GM19463 (cell line): Measurements from ENCODE around the gene STOML3.
"Not testable (repeated sequence)": the region's sequence is repeated elsewhere in the genome, so short reads cannot be mapped to it uniquely, and the experiment has no call there.

Experiments used
- ATAC-seq: cut with Tn5 transposase; IDR thresholded peaks from one replicate; pipeline ENCODE4 v1.9.1; 2021; ENCODE audit warnings: mild to moderate bottlenecking, moderate library complexity; ENCODE audit not compliant: unreplicated experiment

Gene STOML3

GRCh38 chr13:38990693-38991092 is at the start of gene STOML3:
Gene STOML3 (minus strand): TSS chr13:38990831. CDS start chr13:38990721, 110 bp downstream.
- ATAC-seq, result no peak

DNA sequence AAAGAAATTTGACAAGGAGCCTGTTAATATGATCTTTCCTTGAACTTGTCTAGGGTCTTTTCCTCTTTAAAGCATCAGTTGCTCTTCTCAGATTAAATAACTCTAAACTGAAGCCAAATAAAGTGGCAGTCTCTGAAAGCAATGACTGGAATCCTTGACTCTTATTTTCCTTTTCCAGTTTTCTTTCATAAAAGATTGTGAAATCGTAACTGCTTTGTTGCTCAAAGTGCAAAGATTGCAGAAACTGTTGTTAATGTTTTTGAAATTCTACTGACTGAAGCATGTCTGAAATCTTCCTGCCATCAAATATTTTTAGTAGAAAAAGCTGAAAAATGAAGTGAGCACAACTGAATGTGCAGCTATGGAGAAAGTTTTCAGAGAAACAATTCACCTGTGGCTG is 49.6 kb upstream of the STOML3 start:
- no peak for ATAC-seq

- no peak for ATAC-seq
Measured at GRCh38 chr13:39039041-39039440, 48.4 kb upstream of the STOML3 start.

DNA sequence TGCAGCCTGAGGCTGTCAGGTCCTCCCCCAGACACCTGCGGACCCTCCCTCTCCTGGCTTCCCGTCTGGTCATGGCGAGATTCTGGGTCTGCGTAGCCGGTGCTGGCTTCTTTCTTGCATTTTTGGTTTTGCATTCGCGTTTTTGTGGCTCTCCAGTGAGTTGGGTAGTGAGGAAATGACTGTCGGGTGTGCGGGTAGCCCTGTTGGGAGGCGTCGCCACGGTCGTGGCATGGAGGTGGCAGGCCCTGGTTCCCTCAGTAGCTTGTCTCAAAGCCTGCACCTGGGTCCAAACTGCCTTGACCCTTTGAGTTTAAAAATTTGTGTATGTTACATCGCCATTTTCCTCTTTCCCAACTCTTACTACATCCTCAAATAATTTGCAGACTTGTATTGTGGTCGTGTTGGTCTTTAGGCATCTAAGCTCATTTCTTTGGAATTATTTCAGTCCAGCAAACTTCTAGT is 48.0 kb upstream of the STOML3 start:
- peak; percentile 32 for ATAC-seq

GRCh38 chr13:39037880-39038568 is 47.4 kb upstream of the STOML3 start, which contains the start of the genes NHLRC3 and PROSER1:
Gene NHLRC3 (plus strand): TSS chr13:39038456. CDS start chr13:39038640, 184 bp downstream.
Gene PROSER1 (minus strand): TSS chr13:39038089. CDS start chr13:39037242, 847 bp downstream.
- peak; percentile 66 for ATAC-seq

DNA sequence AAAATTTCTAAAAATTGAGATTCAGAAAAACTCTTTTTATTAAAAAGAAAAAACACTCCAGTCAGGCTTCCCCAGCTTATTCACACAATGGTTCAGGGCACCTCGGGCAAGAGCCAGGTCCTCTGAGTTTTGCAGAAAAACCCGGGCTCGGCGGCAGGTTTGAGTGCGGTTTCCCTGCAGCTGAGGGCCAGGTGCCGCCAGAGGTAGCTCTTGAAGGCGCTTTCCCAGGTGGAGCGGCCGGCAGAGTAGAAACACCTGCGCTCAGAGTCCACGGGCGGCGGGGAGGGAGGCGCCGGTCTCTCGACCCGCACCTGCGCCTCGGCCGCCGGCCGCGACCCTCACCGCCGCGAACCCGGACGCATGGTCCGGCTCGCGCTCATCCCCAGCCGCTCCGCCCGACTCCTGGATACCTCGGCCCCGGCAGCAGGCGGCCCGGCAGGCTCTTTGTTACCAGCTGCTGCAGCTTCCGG is 46.8 kb upstream of the STOML3 start:
- peak; percentile 23 for ATAC-seq

DNA sequence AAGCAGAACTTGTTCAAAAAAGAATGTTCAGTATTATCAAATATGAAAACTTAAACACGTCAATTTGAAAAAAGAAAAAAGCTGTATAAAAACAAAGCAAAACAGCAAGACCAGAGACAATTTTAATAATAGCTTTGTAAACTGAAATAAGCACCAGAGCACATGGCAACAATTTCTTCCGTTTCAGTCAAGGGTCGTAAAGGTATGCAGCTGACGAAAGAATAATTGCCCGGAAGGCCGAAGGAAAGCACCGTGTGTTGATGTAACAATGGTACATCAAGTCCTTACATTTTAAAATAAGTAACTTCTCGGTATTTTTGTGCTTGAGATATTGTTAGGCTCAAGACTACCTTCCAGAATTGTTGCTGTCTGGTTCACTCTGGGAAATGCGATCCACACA is 45.6 kb upstream of the STOML3 start:
- ATAC-seq, result no peak

DNA sequence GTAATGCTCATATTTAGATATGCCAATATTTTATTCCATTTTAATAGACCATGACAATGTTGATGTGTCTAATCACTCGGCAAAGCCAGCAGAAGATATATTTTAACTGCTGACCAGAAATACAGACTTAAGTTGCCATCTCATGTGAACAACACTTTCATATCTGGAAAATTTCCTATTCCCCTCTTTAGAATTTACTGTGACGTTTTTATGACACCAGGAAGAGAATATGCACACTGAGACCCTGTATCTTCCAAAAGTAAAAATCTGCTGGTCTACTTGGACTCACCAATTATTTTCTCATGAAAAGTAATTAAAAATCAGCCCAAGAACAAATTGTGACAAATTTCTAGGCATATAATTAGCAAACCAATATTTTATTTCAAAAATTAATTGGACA is 45.2 kb upstream of the STOML3 start:
- no peak for ATAC-seq

- ATAC-seq, result no peak
Measured at GRCh38 chr13:39035204-39035603, 44.6 kb upstream of the STOML3 start.

GRCh38 chr13:39034085-39034484 is 43.5 kb upstream of the STOML3 start:
- no peak for ATAC-seq

GRCh38 chr13:39032150-39032549 is 41.5 kb upstream of the STOML3 start:
- no peak for ATAC-seq

DNA sequence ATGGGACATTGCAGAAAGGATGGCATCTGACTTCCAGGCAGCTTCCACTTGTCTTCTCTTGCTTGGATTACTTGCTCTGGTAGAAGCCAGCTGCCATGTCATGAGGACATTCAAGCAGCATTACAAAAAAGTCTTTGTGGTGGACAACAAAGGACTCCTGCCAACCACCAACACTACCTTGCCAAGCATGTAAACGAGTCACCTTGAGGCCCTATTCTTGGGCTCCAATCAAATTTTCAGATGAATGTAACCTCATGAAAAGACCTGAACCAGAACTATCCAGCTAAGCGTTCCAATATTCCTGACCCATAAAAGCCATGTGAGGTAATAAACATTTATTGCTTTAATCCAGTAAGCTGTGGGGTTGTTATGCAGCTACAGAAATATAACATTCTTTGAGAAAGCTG is 34.8 kb upstream of the STOML3 start:
- no peak for ATAC-seq

DNA sequence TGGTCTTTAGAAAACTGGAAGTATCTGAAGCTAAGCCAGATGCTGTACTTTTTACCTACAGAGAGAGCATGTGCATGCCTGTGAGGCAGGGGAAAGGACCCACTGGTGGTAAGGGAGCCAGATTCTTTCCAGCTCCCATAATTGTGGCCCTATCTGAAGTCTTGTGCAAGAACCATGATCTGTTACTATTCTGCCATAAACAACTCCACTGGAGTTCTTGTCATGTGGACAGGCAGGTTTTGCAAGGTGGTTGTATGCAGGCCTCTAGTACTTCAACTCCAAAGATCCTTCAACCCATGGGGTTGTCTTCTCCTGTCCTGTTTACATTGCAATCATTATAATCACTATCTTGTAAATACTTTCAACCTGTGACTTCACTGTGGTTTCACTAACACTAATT is 33.1 kb upstream of the STOML3 start:
- no peak for ATAC-seq

DNA sequence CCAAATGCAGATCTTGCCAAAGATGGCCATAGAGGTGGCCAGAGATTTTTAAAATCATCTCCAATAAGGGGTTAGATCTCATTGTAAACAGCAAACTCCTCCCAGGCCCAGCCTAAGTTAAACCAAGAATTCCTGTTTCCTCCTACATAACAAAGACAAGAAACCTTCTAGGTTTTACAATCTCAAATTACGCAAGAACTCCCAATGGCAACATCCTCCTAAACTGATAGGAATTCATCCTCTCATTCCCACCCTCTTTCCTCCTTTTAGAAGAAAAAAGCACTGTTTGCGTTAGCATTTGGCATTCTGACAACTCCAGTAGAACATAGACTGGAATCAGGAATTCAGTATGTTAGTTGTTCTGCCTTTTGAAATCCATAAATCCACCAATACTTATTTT is 32.7 kb upstream of the STOML3 start:
- ATAC-seq, result no peak

DNA sequence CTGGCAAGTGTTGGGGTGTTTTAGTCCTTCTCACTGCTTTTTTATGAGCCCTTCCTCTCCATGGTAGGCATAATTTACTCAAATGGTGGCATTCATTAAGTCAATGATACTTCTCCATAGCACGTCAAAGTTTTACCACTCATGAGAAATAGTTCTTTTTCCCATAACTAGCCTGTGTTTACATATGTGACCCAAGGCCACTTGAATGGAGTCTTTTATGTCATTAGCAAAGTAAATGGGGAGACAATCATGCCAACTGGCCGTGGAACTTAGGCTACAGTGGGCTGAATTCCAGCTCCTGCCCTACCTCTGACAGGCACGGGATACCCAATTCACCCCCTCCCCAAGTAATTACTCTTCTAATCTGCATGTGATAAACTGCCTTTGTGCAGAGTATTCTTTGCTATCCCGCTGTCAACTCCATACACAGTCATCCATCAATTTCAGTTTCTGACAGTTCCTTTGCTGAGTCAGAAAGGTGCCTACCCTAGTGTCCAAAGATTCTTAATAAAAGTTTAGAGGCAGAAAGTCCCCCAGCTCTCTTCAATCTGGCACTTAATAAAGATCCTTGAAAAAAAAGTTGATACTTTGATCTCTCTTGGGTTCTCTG is 30.3 kb upstream of the STOML3 start:
- no peak for ATAC-seq

DNA sequence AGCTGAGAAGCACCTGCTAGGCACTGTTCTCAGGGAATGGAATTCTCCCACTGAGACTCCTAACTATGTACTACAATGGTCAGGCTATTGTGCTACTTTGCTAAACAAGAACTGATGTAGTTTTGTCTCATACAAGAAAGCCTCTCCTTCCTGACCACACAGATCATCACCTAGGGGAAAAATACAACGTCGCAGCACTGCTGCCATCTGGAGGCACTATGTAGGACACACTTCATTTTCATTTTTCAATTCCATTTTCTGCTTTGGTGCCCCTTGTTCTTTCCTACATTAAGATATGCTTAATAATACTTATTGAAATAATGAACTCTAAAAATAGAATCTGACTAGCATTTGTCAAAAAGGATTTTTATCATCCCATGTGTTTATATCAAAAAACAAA is 26.2 kb upstream of the STOML3 start:
- peak; percentile 77 for ATAC-seq

DNA sequence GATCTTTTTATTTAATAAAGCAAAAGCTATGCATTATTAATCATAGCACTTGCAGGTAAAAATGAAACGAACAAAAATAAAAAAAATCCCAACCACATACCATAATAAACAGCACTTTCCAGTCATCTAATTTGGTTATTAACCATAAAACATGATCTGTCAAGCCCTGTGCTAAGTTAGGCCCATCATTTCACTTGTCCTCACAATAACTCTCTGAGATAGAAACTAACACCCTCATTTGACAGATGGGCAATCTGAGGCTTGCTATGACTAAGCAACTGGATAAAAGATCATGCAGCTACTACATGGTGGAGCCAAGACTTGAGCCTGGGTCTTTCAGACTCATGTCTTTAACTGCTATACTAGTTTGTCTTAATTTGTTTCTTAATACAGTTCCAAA is 25.5 kb upstream of the STOML3 start:
- ATAC-seq, result peak; percentile 90

DNA sequence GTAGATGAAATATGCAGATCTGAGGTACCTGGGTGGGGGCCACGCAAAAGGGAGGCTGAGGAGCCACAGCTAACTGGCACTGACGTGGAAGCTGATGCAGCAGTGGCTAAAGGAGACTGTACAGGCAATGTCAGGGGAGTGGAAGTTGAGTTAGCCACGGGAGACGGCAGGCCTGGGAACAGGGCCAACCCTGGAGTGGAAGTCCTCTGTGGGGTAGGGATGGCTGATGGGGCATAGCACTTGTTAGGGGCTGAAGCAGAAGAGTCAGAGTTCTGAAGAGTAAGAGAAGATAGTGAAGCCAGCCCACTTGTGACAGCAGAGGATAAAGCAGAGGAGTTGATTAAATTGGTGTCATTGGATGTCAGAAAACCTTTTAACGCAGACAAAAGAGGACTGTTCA is 22.8 kb upstream of the STOML3 start:
- ATAC-seq, result no peak

DNA sequence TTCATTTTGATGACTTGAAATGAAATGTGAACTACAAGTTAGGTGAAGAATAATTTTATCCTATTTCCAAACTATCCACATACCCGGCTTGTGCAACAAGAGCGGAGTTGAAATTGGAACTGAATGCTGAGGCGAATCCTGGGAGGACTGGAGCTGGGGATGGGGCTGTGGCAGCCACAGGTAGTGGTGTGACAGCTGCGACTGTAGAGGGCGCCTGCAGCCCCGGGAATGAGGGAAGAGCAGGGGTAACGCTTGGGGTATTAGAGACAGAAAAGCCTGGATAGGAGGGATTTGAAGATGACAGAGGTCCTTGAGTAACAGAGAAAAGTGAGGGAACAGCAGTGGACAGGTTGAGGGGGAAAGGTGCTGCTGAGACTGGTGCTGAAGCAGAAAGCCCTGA is 22.0 kb upstream of the STOML3 start:
- no peak for ATAC-seq

DNA sequence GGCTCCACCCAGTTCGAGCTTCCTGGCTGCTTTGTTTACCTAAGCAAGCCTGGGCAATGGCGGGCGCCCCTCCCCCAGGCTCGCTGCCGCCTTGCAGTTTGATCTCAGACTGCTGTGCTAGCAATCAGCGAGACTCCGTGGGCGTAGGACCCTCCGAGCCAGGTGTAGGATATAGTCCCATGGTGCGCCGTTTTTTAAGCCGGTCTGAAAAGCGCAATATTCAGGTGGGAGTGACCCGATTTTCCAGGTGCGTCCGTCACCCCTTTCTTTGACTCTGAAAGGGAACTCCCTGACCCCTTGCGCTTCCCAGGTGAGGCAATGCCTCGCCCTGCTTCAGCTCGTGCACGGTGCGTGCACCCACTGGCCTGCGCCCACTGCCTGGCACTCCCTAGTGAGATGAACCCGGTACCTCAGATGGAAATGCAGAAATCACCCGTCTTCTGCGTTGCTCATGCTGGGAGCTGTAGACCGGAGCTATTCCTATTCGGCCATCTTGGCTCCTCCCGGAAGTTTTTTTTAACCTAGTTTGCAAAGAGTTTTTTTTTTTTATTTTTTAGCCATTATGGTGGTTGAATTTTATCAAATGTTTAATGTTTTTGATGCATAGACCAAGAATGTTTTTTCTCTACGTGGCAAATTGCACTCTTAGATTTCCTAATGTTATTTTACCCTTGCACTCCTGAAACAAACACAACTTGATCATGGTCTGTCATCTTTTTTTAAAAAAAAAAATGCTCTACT is 15.9 kb upstream of the STOML3 start:
- ATAC-seq, result not testable (repeated sequence)

- ATAC-seq, result no peak
Measured at GRCh38 chr13:38998739-38999138, 8.1 kb upstream of the STOML3 start.

GRCh38 chr13:38993381-38993780 is 2.8 kb upstream of the STOML3 start:
- no peak for ATAC-seq
